ENCODE results near the gene RRP1B. TPM values are rescaled to one million over a fixed set of nuclear protein-coding genes. Genes with fewer than 3 reads are reported as not detected.
A peak's percentile ranks its signal among the peaks of the same experiment; 100 is the strongest.

The RRP1B gene
- total RNA-seq, 1 experiment from 2014 or later: 37.9 TPM

DNA sequence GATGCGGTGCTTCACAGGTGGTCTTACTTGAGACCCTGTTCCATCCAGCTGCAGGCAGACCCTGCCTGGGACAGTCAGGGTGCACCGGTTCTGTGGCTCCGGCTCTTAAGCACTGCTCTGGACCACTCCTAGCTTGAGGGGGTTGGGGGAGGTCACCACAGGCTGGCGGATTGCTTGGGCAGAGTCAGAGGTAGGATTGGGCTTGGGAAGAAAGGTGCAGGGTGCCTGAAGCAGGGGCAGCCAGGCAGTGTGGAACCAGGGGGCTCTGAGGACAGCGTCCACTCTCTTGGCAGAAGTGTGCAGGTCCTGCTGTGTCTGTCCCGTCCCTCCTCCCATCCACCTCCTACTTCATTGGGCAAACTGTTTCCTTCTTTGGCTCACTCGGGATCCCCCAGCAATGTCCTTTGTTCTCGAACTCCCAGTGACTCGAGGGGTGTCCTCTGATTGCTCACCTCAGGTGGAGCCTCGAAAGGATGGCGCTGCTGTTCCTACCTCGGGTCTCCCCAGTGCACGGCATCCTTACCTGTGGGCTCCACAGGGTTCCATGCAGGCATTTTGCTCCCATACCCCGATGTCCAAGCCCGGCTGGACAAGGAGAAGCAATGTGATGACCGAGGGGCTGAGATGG is 61.3 kb downstream of the RRP1B start:
- H3K4me1 ChIP-seq (replicated peaks): peaks cover 24% of the 10 kb centered on the region
- H3K9me3 ChIP-seq (replicated peaks): 0 out of 2 replicates have a peak, but pooled peaks cover 2% of the 10 kb centered on the region
- no peak for DNase-seq (ENCODE audit: low read depth in 1 of 2, low spot score in 2 of 2)
- H3K27ac ChIP-seq: no peak overlapping the region
- peaks cover 36% of the 10 kb centered on the region for H3K36me3 ChIP-seq
- no peaks in the 10 kb centered on the region for H3K27me3 ChIP-seq (replicated peaks)
- peak overlapping the region; percentile 97 for H3K4me3 ChIP-seq

DNA sequence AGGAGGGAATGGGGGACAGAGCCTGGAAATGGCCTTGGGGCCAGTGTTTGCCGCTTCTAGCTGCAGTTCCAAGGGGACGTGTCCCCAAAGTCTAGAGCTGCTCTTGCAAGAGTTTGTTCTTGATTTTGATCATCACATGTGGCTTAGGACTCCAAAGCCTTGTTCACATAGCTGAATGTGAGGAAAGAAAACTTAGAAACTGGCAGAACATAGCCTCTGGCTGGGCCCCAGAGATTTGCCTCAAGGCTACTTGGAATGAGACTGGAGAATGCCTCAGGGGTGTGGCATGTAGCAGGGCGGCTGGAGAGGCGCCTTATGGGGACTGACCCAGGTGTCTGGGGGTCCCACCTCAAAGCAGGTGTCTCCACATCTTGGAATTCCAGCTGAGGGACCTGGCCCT is 61.8 kb downstream of the RRP1B start:
- no peak for DNase-seq (ENCODE audit: low read depth in 1 of 2, low spot score in 2 of 2)
- H3K4me1 ChIP-seq (replicated peaks): peaks cover 24% of the 10 kb centered on the region
- no peaks in the 10 kb centered on the region for H3K27me3 ChIP-seq (replicated peaks)
- no peak overlapping the region for H3K4me3 ChIP-seq
- no peak overlapping the region for H3K27ac ChIP-seq
- H3K36me3 ChIP-seq: peaks cover 36% of the 10 kb centered on the region
- 0 out of 2 replicates have a peak, but pooled peaks cover 2% of the 10 kb centered on the region for H3K9me3 ChIP-seq (replicated peaks)

GRCh38 chr21:43721939-43722338 is 62.6 kb downstream of the RRP1B start:
- Histone ChIP-seq H3K27me3 (replicated peaks) (no peaks in the 10 kb centered on the region), H3K4me3 (no peak overlapping the region), H3K4me1 (replicated peaks) (peaks cover 24% of the 10 kb centered on the region), H3K27ac (no peak overlapping the region), H3K36me3 (peaks cover 36% of the 10 kb centered on the region), H3K9me3 (replicated peaks) (0 out of 2 replicates have a peak, but pooled peaks cover 2% of the 10 kb centered on the region)
- DNase-seq (ENCODE audit: low read depth in 1 of 2, low spot score in 2 of 2): no peak

DNA sequence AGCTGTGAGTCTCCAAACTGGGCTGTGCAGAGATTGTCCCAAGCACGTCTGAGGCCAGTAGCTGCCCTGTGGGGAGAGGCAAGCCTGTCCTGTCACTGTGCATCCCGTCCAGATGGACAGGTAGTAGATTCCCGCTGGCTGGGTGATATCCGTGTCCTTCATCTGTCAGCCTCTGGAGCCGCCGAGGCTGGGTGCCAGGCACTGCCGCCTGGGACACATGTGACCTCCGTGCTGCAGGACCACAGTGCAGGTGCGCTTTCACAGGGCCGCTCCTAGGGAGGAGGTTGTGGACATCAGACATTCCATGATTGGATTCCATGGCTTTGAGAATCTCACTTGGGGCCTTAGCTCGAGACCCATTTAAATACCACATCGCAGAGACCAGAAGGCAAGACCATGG is 64.3 kb downstream of the RRP1B start:
- peaks cover 36% of the 10 kb centered on the region for H3K36me3 ChIP-seq
- H3K9me3 ChIP-seq (replicated peaks): 0 out of 2 replicates have a peak, but pooled peaks cover under 1% of the 10 kb centered on the region
- DNase-seq (ENCODE audit: low read depth in 1 of 2, low spot score in 2 of 2): no peak
- no peak overlapping the region for H3K4me3 ChIP-seq
- H3K4me1 ChIP-seq (replicated peaks): peaks cover 28% of the 10 kb centered on the region
- no peak overlapping the region for H3K27ac ChIP-seq
- no peaks in the 10 kb centered on the region for H3K27me3 ChIP-seq (replicated peaks)

GRCh38 chr21:43726686-43727518 is 67.5 kb downstream of the RRP1B start:
- H3K4me3 ChIP-seq: no peak overlapping the region
- no peak overlapping the region for H3K27ac ChIP-seq
- H3K36me3 ChIP-seq: peaks cover 11% of the 10 kb centered on the region
- no peaks in the 10 kb centered on the region for H3K9me3 ChIP-seq (replicated peaks)
- H3K27me3 ChIP-seq (replicated peaks): no peaks in the 10 kb centered on the region
- H3K4me1 ChIP-seq (replicated peaks): peaks cover 22% of the 10 kb centered on the region
- DNase-seq (ENCODE audit: low read depth in 1 of 2, low spot score in 2 of 2): no peak

DNA sequence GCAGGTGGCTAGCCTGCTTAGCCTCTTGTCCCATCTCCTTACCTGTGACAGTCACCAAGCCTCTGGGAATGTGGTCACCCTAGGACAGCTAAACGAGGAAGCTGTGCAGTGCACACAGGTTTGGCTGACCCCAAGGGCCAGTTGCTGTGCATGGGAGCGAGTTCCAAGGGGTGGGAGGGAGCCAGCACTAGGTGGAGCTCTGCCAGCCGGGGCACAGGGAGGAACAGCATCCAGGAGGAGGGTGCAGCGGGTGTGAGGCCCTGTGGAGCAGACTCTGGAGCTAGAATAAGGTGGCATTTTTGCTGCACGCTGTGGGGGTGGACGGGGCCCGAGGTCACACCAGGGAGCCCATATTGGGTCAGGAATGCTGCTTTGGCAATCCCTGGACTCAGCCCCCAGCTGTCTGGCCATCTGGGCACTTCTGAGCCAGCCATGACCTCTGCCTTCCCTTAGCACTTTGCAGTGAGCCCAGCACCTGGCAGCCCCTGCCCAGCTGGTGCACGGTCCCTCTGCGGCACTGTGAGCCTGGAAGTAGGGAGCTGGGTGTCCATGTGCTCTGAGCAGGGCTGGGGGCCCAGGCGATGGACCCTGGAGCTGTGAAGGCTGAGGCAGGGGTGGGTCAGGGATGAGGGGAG is 68.3 kb downstream of the RRP1B start:
- peak overlapping the region; percentile 47 for H3K27ac ChIP-seq
- no peaks in the 10 kb centered on the region for H3K9me3 ChIP-seq (replicated peaks)
- DNase-seq (ENCODE audit: low read depth in 1 of 2, low spot score in 2 of 2): no peak
- H3K4me1 ChIP-seq (replicated peaks): peaks cover 22% of the 10 kb centered on the region
- no peak overlapping the region for H3K4me3 ChIP-seq
- H3K36me3 ChIP-seq: peaks cover 9% of the 10 kb centered on the region
- H3K27me3 ChIP-seq (replicated peaks): no peaks in the 10 kb centered on the region

DNA sequence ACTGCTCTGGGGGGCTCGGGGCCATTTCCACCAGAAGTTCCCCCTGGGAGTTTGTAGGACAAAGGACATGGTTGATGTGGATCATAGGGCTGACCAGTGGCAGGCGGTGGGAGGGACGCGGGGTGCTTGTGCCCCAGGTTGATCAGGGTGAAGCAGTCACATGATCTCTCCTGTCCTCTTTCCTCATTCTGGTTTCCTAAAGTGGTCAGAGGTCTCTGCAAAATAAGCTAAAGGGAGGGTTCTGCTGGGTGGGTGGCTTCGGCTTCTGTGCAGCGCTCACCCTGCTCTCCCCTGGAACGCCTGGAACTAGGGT is 68.8 kb downstream of the RRP1B start:
- Histone ChIP-seq H3K27me3 (replicated peaks) (no peaks in the 10 kb centered on the region), H3K9me3 (replicated peaks) (no peaks in the 10 kb centered on the region), H3K4me1 (replicated peaks) (peaks cover 22% of the 10 kb centered on the region), H3K4me3 (peak overlapping the region; percentile 49), H3K36me3 (peaks cover 9% of the 10 kb centered on the region), H3K27ac (peak overlapping the region; percentile 47)
- no peak for DNase-seq (ENCODE audit: low read depth in 1 of 2, low spot score in 2 of 2)

DNA sequence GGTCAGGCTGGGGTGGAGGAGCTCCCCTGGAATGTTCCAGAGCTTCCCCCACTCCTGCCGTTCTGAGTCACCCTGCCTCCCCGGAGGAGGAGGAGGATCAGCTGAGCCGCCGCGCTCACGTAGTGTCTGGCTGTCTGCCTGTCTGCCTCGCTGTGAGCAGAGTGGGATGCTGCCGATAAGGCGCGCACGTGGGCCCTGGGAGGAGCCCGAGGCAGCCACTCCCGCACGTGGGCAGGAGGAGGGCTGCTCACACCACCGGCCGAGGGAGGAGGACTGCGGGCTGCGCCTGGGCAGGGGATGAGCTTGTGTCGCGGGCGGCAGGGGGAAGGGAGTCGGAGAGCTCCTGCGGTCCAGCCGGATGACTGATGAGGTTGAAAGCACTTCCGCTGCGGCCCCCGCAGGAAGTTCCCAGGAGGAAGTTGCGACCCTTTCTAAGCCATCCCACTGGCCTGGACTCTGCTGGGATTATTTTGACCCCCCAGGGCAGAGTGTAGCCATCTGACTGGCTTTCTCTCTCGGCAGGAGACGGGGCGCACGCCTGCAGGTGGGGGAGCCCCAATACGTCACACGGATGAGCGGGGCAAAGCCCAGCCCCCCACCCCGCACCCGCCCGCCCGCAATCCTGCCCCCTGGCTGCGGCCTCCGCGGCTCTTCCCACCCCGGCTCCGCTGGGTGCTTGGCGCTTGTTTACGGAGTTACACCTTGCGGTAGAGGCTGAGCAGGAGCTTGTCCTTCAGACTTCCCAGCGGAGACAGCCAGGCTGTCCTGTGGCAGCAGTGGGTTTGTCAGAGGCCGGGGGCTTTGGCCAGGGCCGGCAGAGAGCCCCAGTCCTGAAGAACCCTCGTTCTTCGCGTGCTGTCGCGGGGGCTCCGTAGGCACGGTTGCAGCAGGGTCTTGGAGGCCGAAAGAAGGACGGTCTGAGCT is 69.4 kb downstream of the RRP1B start:
- H3K4me1 ChIP-seq (replicated peaks): peaks cover 22% of the 10 kb centered on the region
- H3K9me3 ChIP-seq (replicated peaks): no peaks in the 10 kb centered on the region
- H3K4me3 ChIP-seq: peak overlapping the region; percentile 49
- peak; percentile 96 to 97 for DNase-seq (ENCODE audit: low read depth in 1 of 2, low spot score in 2 of 2)
- peak overlapping the region; percentile 47 for H3K27ac ChIP-seq
- H3K36me3 ChIP-seq: peaks cover 5% of the 10 kb centered on the region
- no peaks in the 10 kb centered on the region for H3K27me3 ChIP-seq (replicated peaks)

- Histone ChIP-seq H3K4me1 (replicated peaks) (peaks cover 30% of the 10 kb centered on the region), H3K9me3 (replicated peaks) (no peaks in the 10 kb centered on the region), H3K36me3 (peaks cover 26% of the 10 kb centered on the region), H3K4me3 (no peak overlapping the region), H3K27ac (no peak overlapping the region), H3K27me3 (replicated peaks) (no peaks in the 10 kb centered on the region)
- DNase-seq (ENCODE audit: low read depth in 1 of 2, low spot score in 2 of 2): no peak
Measured at GRCh38 chr21:43731476-43731875, 72.1 kb downstream of the RRP1B start.

GRCh38 chr21:43731891-43732711 is 72.7 kb downstream of the RRP1B start:
- peaks cover 30% of the 10 kb centered on the region for H3K4me1 ChIP-seq (replicated peaks)
- no peak for DNase-seq (ENCODE audit: low read depth in 1 of 2, low spot score in 2 of 2)
- H3K27me3 ChIP-seq (replicated peaks): no peaks in the 10 kb centered on the region
- no peaks in the 10 kb centered on the region for H3K9me3 ChIP-seq (replicated peaks)
- no peak overlapping the region for H3K4me3 ChIP-seq
- H3K27ac ChIP-seq: no peak overlapping the region
- H3K36me3 ChIP-seq: peaks cover 29% of the 10 kb centered on the region

GRCh38 chr21:43733060-43733459 is 73.7 kb downstream of the RRP1B start:
- peaks cover 24% of the 10 kb centered on the region for H3K4me1 ChIP-seq (replicated peaks)
- no peaks in the 10 kb centered on the region for H3K9me3 ChIP-seq (replicated peaks)
- peaks cover 37% of the 10 kb centered on the region for H3K36me3 ChIP-seq
- no peak overlapping the region for H3K27ac ChIP-seq
- DNase-seq (ENCODE audit: low read depth in 1 of 2, low spot score in 2 of 2): no peak
- H3K27me3 ChIP-seq (replicated peaks): no peaks in the 10 kb centered on the region
- H3K4me3 ChIP-seq: no peak overlapping the region

GRCh38 chr21:43733529-43734071 is 74.2 kb downstream of the RRP1B start:
- Histone ChIP-seq H3K27me3 (replicated peaks) (no peaks in the 10 kb centered on the region), H3K4me1 (replicated peaks) (peaks cover 19% of the 10 kb centered on the region), H3K9me3 (replicated peaks) (no peaks in the 10 kb centered on the region), H3K36me3 (peaks cover 37% of the 10 kb centered on the region), H3K27ac (no peak overlapping the region), H3K4me3 (no peak overlapping the region)
- DNase-seq (ENCODE audit: low read depth in 1 of 2, low spot score in 2 of 2): no peak

Measured in SJSA1 (cell line).